Measurements from ENCODE around the gene ERH.

The ERH gene

GRCh38 chr14:69350892-69351291 is 47.2 kb downstream of the ERH start:
- TF ChIP-seq USF1 (IDR thresholded peaks at IDR 0.05) (no peak), EGR1 (IDR thresholded peaks at IDR 0.05) (no peak), ZBTB7A (IDR thresholded peaks at IDR 0.05; ENCODE audit: low read depth) (no peak), CREB1 (IDR thresholded peaks at IDR 0.05; ENCODE audit: low read depth) (no peak), TCF12 (IDR thresholded peaks at IDR 0.05; ENCODE audit: low read depth) (no peak), EP300 (IDR thresholded peaks at IDR 0.05; ENCODE audit: borderline replicate concordance) (no peak), MAX (IDR thresholded peaks at IDR 0.05) (no peak), REST (IDR thresholded peaks at IDR 0.05; ENCODE audit: low read depth) (no peak), TEAD4 (IDR thresholded peaks at IDR 0.05) (no peak), YY1 (IDR thresholded peaks at IDR 0.05; ENCODE audit: low read depth) (no peak), NFIC (IDR thresholded peaks at IDR 0.05) (no peak)

- TF ChIP-seq TAF1 (IDR thresholded peaks at IDR 0.05; ENCODE audit: low read depth) = no peak
- TF ChIP-seq MAX (IDR thresholded peaks at IDR 0.05) = no peak
- no peak for TF ChIP-seq CREB1 (IDR thresholded peaks at IDR 0.05; ENCODE audit: low read depth)
- TF ChIP-seq USF1 (IDR thresholded peaks at IDR 0.05) = no peak
- TF ChIP-seq REST (IDR thresholded peaks at IDR 0.05; ENCODE audit: low read depth) = no peak
- no peak for TF ChIP-seq TEAD4 (IDR thresholded peaks at IDR 0.05)
- TF ChIP-seq FOXM1 (IDR thresholded peaks at IDR 0.05; ENCODE audit: borderline replicate concordance, low read depth) = no peak
- no peak for TF ChIP-seq NFIC (IDR thresholded peaks at IDR 0.05)
- TF ChIP-seq RAD21 (IDR thresholded peaks at IDR 0.05; ENCODE audit: low read depth) = no peak
- TF ChIP-seq EGR1 (IDR thresholded peaks at IDR 0.05) = no peak
- TF ChIP-seq ZBTB7A (IDR thresholded peaks at IDR 0.05; ENCODE audit: low read depth) = no peak
- no peak for TF ChIP-seq EP300 (IDR thresholded peaks at IDR 0.05; ENCODE audit: borderline replicate concordance)
- no peak for TF ChIP-seq CEBPB (IDR thresholded peaks at IDR 0.05)
These were observed 48.9 kb downstream of the ERH start for GRCh38 chr14:69349091-69349777.

GRCh38 chr14:69346710-69347109 is 51.4 kb downstream of the ERH start:
- TF ChIP-seq RAD21 (IDR thresholded peaks at IDR 0.05; ENCODE audit: low read depth) = peak; percentile 52; the same call in 1 of the 2 replicates
- TF ChIP-seq EGR1 (IDR thresholded peaks at IDR 0.05) = no peak

- TF ChIP-seq TCF12 (IDR thresholded peaks at IDR 0.05; ENCODE audit: low read depth) (no peak), REST (IDR thresholded peaks at IDR 0.05; ENCODE audit: low read depth) (no peak), USF1 (IDR thresholded peaks at IDR 0.05) (no peak), RAD21 (IDR thresholded peaks at IDR 0.05; ENCODE audit: low read depth) (no peak), CEBPB (IDR thresholded peaks at IDR 0.05) (no peak), EP300 (IDR thresholded peaks at IDR 0.05; ENCODE audit: borderline replicate concordance) (no peak), TEAD4 (IDR thresholded peaks at IDR 0.05) (no peak), FOXM1 (IDR thresholded peaks at IDR 0.05; ENCODE audit: borderline replicate concordance, low read depth) (no peak), TAF1 (IDR thresholded peaks at IDR 0.05; ENCODE audit: low read depth) (no peak), ZBTB7A (IDR thresholded peaks at IDR 0.05; ENCODE audit: low read depth) (no peak), NFIC (IDR thresholded peaks at IDR 0.05) (no peak), MAX (IDR thresholded peaks at IDR 0.05) (no peak)
These were observed 52.7 kb downstream of the ERH start for GRCh38 chr14:69345402-69345801.
